ENCODE measurements around the gene FAT3.

FAT3 gene

GRCh38 chr11:92222701-92223100, 1.9 kb upstream of the FAT3 start:
- peaks cover 4% of the 10 kb centered on the region for H3K9me3 Mint-ChIP-seq

DNA sequence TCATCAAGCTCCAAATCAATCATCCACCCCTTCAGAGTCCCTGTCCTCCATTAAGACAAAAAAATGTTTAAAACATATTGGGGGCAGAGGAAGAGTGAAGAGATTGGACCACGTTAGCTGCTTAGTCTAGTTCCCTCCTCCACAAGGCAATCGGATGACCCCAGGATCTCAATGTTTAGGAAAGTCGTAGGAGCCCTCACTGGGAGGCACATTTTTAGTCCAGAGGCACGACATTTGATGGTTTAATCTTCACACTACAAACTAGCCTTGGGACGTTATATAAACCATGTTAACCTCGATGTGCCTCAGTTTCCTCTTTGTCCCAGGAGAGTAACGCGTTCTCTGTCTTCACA, 588 bp upstream of the FAT3 start:
- no peaks in the 10 kb centered on the region for H3K4me1 Mint-ChIP-seq
- H3K36me3 Mint-ChIP-seq, result no peaks in the 10 kb centered on the region
- no peak overlapping the region for H3K4me3 Mint-ChIP-seq

More at GRCh38 chr11:92222701-92223100, 1.9 kb upstream of the FAT3 start:
- no peak for DNase-seq (ENCODE audit: low spot score in 2 of 2)
- no peaks in the 10 kb centered on the region for H3K4me1 Mint-ChIP-seq
- no peaks in the 10 kb centered on the region for H3K36me3 Mint-ChIP-seq
- ATAC-seq (ENCODE audit: low read depth), result no peak
- H3K27me3 Mint-ChIP-seq, result peaks cover 19% of the 10 kb centered on the region
- no peak overlapping the region for H3K4me3 Mint-ChIP-seq
- H3K27ac Mint-ChIP-seq, result no peak overlapping the region

GRCh38 chr11:92225125-92225567, 528 bp downstream of the FAT3 start:
- Mint-ChIP-seq H3K9me3 (peaks cover 4% of the 10 kb centered on the region), H3K36me3 (no peaks in the 10 kb centered on the region), H3K27ac (no peak overlapping the region), H3K4me1 (no peaks in the 10 kb centered on the region), H3K4me3 (no peak overlapping the region), H3K27me3 (peaks cover 19% of the 10 kb centered on the region)
- ATAC-seq (ENCODE audit: low read depth), result no peak
- no peak for DNase-seq (ENCODE audit: low spot score in 2 of 2)

More for the DNA sequence above, 588 bp upstream of the FAT3 start:
- ATAC-seq (ENCODE audit: low read depth), result no peak
- peaks cover 4% of the 10 kb centered on the region for H3K9me3 Mint-ChIP-seq
- DNase-seq (ENCODE audit: low spot score in 2 of 2), result no peak
- no peak overlapping the region for H3K27ac Mint-ChIP-seq
- H3K27me3 Mint-ChIP-seq, result peaks cover 19% of the 10 kb centered on the region

- DNase-seq (ENCODE audit: low spot score in 2 of 2), result no peak
- no peaks in the 10 kb centered on the region for H3K4me1 Mint-ChIP-seq
- H3K27ac Mint-ChIP-seq, result no peak overlapping the region
- no peaks in the 10 kb centered on the region for H3K36me3 Mint-ChIP-seq
- peaks cover 3% of the 10 kb centered on the region for H3K9me3 Mint-ChIP-seq
- ATAC-seq (ENCODE audit: low read depth), result no peak
- H3K27me3 Mint-ChIP-seq, result peaks cover 19% of the 10 kb centered on the region
- H3K4me3 Mint-ChIP-seq, result no peak overlapping the region
These were observed 1.1 kb downstream of the FAT3 start for GRCh38 chr11:92225568-92226330.

- Mint-ChIP-seq H3K27ac (no peak overlapping the region), H3K27me3 (peaks cover 17% of the 10 kb centered on the region), H3K4me1 (no peaks in the 10 kb centered on the region), H3K4me3 (no peak overlapping the region), H3K36me3 (no peaks in the 10 kb centered on the region), H3K9me3 (peaks cover 2% of the 10 kb centered on the region)
- no peak for ATAC-seq (ENCODE audit: low read depth)
- DNase-seq (ENCODE audit: low spot score in 2 of 2), result no peak
These were observed 2.0 kb downstream of the FAT3 start for GRCh38 chr11:92226331-92227229.

GRCh38 chr11:92227230-92227814, 2.7 kb downstream of the FAT3 start:
- H3K9me3 Mint-ChIP-seq, result peaks cover 2% of the 10 kb centered on the region
- H3K36me3 Mint-ChIP-seq, result no peaks in the 10 kb centered on the region
- H3K4me3 Mint-ChIP-seq, result no peak overlapping the region
- H3K27ac Mint-ChIP-seq, result no peak overlapping the region
- H3K4me1 Mint-ChIP-seq, result no peaks in the 10 kb centered on the region
- DNase-seq (ENCODE audit: low spot score in 2 of 2) (no peak), ATAC-seq (ENCODE audit: low read depth) (no peak)
- H3K27me3 Mint-ChIP-seq, result peaks cover 17% of the 10 kb centered on the region

DNA sequence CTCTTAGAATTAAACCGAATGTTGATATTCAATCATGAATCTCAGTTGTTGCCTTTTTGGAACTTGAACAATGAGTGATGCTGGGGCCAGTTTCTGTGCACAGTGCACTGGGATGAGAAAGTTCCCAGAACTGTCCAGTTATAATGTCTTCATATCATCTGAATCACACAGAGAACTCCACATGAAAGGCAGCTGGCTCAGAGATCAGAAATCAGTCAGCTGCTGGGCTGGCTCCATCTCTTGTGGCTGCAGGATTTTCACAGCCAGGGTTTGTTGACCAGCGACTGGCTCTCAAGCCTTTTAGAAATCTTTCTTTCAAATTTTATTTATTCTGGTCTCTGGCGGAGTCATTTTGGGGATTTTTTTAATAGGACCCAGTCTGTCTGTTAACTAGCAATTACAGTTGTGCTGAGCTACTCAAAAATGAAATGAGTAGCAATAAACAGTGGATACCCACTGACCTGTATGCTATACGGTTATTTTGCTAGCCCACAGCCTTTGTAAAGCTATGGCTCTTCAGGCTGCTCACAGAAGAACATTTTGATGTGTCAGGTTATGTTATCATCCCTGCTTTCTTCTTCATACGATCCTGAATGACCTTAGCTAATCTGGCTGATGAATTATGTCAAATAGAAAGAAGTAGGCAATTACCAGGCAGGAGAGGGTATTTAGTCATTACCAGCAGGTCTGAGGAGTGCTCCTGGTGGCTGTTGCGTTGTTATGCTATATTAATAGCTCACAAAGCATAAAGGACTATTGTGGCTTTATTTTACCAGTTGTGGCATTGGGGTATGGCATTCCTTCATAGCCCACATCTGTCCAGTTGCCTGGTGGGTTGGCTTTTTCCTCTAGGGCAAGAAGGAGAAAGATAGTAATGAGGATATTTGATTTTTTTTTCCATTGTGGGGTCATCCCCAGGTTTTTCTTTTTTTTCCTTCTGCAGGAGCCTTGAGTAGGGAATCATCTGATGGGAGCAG, 3.6 kb downstream of the FAT3 start:
- no peak for DNase-seq (ENCODE audit: low spot score in 2 of 2)
- Mint-ChIP-seq H3K9me3 (peaks cover 2% of the 10 kb centered on the region), H3K4me3 (no peak overlapping the region), H3K27ac (no peak overlapping the region), H3K4me1 (no peaks in the 10 kb centered on the region), H3K27me3 (peaks cover 15% of the 10 kb centered on the region), H3K36me3 (no peaks in the 10 kb centered on the region)
- no peak for ATAC-seq (ENCODE audit: low read depth)

DNA sequence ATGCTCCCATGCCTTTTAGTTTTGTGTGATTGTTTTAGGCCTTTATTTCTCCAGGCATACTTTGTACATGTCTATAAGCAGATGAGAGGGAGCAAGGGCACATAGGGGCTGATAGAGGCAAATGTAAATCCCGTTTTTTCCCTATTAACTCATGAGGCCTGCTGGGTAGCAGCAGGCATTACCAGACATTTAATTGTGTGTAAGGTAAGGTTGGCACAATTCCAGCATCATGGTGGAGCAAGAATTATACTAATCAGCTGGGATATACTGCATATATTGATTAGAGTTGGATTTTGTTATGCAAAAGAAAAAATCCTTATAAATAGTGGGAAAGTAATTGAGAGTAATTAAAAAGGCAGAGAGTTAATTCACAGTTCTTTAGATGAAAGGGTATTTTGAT, 12.2 kb downstream of the FAT3 start:
- Mint-ChIP-seq H3K9me3 (peaks cover 2% of the 10 kb centered on the region), H3K36me3 (no peaks in the 10 kb centered on the region), H3K4me1 (no peaks in the 10 kb centered on the region), H3K27ac (no peak overlapping the region), H3K27me3 (no peaks in the 10 kb centered on the region), H3K4me3 (no peak overlapping the region)
- DNase-seq (ENCODE audit: low spot score in 2 of 2), result no peak
- ATAC-seq (ENCODE audit: low read depth), result no peak

DNA sequence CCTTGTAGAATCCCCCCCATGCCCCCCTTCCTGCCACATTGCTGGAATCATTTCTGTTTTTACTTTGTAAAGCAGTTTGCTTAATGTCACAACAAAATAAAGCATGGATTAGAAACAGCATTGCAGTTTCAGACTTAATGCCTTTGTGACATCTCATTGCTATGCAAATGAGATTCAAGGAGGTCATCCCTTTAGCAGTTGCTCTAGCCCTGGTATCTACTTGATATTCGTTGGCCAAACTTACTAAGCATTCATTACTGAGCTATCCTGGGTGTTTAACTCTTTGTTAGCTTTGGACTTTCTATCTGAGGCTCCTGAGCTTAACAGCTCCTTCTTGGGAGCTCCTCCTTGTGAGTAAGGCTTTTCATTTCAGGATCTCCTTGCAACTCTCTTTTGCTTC, 16.3 kb downstream of the FAT3 start:
- no peaks in the 10 kb centered on the region for H3K9me3 Mint-ChIP-seq
- H3K36me3 Mint-ChIP-seq, result no peaks in the 10 kb centered on the region
- H3K27me3 Mint-ChIP-seq, result no peaks in the 10 kb centered on the region
- no peak for DNase-seq (ENCODE audit: low spot score in 2 of 2)
- H3K27ac Mint-ChIP-seq, result no peak overlapping the region
- no peak overlapping the region for H3K4me3 Mint-ChIP-seq
- no peak for ATAC-seq (ENCODE audit: low read depth)
- no peaks in the 10 kb centered on the region for H3K4me1 Mint-ChIP-seq

- H3K4me3 Mint-ChIP-seq, result no peak overlapping the region
- DNase-seq (ENCODE audit: low spot score in 2 of 2), result no peak
- H3K36me3 Mint-ChIP-seq, result no peaks in the 10 kb centered on the region
- H3K27ac Mint-ChIP-seq, result no peak overlapping the region
- no peaks in the 10 kb centered on the region for H3K4me1 Mint-ChIP-seq
- H3K9me3 Mint-ChIP-seq, result peaks cover 2% of the 10 kb centered on the region
- ATAC-seq (ENCODE audit: low read depth), result no peak
- H3K27me3 Mint-ChIP-seq, result peaks cover 1% of the 10 kb centered on the region
These were observed 21.2 kb downstream of the FAT3 start for GRCh38 chr11:92245700-92246271.

GRCh38 chr11:92246630-92247029, 22.0 kb downstream of the FAT3 start:
- DNase-seq (ENCODE audit: low spot score in 2 of 2), result no peak
- Mint-ChIP-seq H3K27me3 (peaks cover 1% of the 10 kb centered on the region), H3K4me3 (no peak overlapping the region), H3K4me1 (no peaks in the 10 kb centered on the region), H3K36me3 (no peaks in the 10 kb centered on the region), H3K9me3 (peaks cover 2% of the 10 kb centered on the region), H3K27ac (no peak overlapping the region)
- ATAC-seq (ENCODE audit: low read depth), result no peak

- no peak for DNase-seq (ENCODE audit: low spot score in 2 of 2)
- H3K4me3 Mint-ChIP-seq, result no peak overlapping the region
These were observed 24.6 kb downstream of the FAT3 start for GRCh38 chr11:92249156-92249753.

DNA sequence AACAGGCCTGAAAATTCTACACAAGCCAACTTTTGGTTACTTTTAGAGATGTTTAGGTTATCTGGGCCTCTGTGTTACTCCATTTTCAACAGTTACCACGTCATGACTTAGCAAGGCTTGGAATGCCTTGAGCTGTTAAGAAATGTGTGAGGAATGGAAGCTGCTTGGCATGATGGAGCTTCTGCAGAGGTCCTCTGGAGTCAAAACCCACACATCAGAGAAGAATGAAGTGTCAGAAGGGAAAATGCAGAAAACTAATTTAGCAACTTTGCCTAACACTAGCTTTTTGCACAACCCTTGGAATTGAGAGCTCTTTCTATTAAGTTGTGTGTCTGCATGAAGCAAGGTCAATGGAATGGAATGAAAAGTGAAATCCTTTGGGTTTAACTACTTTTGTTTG, 27.4 kb downstream of the FAT3 start:
- Mint-ChIP-seq H3K4me3 (no peak overlapping the region), H3K27ac (no peak overlapping the region), H3K27me3 (peaks cover 1% of the 10 kb centered on the region), H3K36me3 (no peaks in the 10 kb centered on the region), H3K9me3 (peaks cover 5% of the 10 kb centered on the region), H3K4me1 (no peaks in the 10 kb centered on the region)
- ATAC-seq (ENCODE audit: low read depth) (no peak), DNase-seq (ENCODE audit: low spot score in 2 of 2) (no peak)

More at GRCh38 chr11:92249156-92249753, 24.6 kb downstream of the FAT3 start:
- Mint-ChIP-seq H3K36me3 (no peaks in the 10 kb centered on the region), H3K9me3 (peaks cover 5% of the 10 kb centered on the region), H3K4me1 (no peaks in the 10 kb centered on the region), H3K27me3 (peaks cover 1% of the 10 kb centered on the region), H3K27ac (no peak overlapping the region)
- no peak for ATAC-seq (ENCODE audit: low read depth)

Data from memory B cell (primary cell).